ENCODE results near the gene RRBP1.

- TF ChIP-seq CTCF (IDR thresholded peaks at IDR 0.05; ENCODE audit: insufficient read depth, low read length) (peak; percentile 38), POLR2AphosphoS5 (IDR thresholded peaks at IDR 0.05; ENCODE audit: low read depth) (no peak)
Observed at GRCh38 chr20:17648791-17649730, 33.0 kb downstream of the RRBP1 start.

Data from HL-60 (cell line).